Bone marrow (tissue), 2 donors: ENCODE data around the gene RIC8B.

Experiments used
- DNase-seq, 2 donors: peaks; one replicate each; lab custom pipeline; 2025; lab: John Stamatoyannopoulos, UW

The RIC8B gene

DNA sequence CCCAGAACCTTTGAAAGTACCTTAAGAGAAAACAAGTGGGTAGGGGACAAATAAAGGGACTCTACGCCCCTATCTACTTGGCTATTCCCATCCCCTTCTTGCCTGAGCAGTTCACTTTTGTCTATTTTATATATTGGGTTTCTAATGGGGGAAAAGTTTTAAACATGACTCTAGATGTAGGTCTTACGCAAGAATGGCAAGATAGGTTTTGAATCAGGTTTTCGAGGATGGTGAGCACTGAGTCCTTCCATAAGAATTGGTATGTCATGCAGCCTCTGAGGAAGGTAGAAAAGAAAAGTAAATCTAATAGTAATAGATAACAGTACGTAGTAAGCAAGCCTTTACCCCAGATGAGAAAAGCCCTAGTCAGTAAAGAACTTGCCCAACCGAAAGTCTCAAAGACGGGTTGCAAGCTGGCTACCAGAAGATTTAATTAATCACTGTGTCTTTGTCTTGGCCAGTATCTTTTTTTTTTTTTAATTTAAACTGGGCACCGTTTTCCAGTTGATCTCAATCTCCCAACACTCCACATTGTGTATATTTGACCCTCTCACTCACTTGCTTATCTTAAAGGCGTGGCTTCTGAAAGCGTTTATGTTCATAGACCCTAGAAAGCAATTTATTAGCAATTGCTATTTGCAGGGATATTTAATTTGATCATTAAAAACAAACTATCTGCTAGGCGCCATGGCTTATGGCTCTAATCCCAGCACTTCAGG lies 94.7 kb downstream of the RIC8B start:
- no peak for DNase-seq

DNA sequence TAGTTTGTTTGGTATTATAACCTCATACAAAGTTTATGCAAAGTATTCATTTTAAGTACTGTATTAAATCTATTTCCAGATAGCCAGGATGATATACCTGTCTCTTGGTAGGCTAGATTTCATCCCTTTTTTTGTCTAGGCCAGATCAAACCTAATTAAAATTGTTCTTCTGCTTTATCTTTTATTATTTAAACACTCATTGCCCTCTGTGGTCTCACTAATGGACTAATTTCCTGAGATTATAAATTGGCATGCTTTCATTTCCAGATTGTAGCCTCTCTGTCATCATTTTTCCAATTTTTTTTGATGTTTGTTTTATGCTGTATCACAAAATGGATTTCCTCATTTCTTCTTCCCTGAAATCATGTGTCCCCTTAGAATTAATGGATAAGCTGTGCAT lies 95.6 kb downstream of the RIC8B start:
- no peak for DNase-seq

DNA sequence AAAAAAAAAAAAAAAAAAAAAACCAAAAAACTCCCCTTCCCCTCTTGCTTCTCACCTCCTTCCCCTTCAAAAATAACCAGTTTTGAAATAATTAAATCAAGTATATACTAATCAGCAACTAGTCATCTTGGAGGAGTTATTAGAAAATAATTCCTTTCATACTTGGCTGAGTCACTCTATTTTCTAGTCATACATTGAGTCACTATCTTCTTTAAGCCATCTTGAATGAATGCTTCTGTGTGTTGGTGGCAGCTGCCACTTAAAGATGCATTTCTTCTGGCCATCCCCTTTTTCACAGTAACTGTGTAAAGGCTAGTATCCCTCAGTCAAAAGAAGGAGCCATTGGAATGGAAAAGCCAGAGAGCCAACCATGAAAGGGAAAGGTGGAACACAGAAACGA lies 97.0 kb downstream of the RIC8B start:
- DNase-seq, result no peak

DNA sequence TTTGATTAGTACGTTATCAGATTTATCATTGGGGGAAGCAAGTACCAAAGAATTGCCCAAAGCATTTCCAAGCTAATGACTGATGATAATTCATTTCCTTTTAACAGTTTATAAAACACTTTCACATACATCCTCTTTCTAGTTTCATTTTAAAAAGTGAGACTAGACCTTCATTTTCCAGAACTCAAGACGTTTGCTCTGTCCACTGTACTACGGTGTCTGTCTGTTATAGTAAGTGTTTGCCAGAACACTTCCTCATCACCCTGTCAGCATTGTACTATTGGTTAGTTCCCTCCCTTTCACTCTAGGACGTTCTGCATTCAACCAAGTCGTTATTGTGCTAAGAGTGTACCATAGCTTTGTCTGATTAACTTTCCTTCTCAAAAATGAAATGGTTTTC lies 99.5 kb downstream of the RIC8B start:
- no peak for DNase-seq

DNA sequence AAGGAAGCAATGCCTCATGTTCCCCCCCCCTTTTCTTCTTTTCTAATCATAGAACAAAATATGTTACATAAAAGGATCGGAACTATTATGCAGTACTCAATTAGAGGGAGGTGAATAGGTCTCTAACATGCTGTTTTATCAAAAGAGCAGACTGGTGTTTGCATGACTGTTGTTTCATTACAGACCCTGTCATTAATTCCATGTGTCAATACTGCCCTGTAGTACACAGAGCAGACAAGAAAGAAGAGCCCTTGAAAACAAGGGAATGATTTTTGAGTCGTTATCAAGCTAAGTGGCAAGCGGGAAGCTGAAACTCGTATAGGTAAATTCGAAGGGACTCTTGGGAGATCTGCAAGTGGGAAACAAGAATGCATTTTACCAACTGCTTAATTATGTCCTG lies 104.3 kb downstream of the RIC8B start:
- no peak for DNase-seq

DNA sequence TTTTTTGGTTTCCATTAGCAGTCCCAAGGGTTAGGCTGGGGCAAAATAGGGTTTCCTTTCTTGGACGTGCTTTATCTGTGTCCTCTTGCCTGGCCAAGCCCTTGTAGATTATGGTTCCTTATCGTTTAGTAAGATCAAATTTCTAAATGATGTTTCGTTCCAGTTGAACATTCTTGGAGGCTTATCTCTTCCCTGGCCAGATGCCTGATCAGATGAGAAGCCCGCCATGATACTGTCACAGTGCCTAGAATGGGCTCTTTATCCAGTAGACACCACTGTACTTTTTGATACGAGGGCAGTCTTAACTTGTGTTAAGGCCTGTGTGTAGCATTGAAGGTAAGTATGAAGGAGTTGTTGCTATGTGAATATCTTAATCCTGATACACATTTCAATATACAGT lies 105.1 kb downstream of the RIC8B start:
- no peak for DNase-seq

DNA sequence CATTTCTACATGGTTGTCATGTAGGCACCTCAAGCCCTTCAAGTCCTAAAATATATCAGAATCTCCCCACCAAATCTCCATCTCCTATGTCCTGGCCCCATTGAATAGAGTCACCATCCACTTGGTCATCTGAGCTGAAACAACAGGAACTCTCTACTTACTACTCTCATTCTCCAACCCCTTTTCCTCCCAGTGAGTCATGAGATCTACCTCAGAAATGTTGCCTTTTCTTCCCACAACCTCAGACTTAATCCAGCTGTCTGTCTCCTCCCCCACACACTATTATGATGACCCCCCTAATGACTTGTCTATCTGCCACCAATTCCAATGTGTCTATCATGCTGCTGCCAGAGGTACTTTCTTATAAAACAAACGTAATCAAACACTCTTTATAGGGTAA lies 108.9 kb downstream of the RIC8B start:
- no peak for DNase-seq

DNA sequence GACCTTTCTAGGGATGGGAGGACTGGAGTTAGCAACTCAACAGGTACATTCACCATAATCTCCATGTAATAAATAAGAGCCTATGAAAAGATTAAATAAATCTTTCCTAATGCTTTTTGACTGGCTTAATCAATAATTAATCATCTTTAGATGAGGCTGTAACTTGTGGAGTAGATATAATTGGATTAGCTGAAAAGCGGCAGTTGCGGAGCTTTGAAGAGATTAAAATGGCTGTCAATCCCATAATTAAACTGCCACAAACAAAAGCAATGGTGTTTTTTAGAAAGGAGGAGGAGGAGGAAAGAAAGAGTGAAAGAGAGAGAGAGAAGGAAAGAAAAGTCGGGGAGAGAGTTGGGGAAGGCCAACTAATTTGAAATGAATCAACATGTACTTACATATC lies 110.5 kb downstream of the RIC8B start:
- DNase-seq, result no peak

DNA sequence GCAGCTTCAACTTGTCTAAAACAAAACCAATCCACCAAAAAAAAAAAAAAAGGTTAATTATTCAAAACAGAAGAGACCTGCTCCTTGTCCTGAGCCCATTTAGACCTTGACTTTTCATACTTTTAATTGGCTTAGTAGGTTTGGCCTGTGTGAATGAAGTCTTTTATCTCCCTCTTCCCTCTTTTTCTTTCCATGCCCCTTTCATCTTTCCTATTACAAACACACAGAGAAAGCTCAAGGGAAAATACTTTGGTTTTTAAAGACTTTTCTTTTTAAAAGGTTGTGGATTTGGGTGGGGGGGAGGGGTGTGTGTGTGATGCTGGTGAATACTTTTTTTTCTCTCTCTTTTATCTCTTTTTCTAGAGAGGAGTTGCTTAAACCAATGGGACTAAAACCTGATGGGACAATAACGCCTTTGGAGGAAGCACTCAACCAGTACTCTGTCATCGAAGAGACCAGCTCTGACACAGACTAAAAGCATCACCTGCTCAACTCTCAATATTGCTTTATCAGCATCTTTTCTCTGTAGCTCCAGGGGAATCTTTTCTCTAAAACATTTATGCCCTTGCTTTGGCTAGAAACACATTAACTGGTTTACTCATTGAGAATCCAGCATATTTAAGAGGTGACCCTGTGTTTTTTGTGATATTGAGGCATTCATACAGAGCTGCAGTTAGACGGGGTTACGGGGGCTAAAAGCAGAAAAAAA lies 111.2 kb downstream of the RIC8B start:
- no peak for DNase-seq

DNA sequence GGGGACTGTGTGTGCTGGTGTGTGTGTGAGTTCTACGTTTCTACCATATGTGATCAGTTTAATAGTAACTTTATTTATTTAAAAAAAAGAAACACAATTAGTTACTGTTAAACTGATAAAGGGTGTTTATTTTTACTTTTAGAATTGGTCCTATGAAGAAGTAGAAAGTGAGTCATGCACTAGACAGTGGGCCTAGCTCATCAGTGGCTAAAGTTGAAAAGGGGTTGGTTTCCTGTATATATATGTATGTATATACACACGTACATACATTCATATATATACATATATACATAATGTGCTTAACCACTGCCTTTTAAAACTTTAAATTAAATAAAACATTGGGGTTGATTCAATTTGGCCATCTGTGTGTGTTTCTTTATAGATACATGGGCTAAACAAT lies 112.5 kb downstream of the RIC8B start:
- DNase-seq, result no peak

DNA sequence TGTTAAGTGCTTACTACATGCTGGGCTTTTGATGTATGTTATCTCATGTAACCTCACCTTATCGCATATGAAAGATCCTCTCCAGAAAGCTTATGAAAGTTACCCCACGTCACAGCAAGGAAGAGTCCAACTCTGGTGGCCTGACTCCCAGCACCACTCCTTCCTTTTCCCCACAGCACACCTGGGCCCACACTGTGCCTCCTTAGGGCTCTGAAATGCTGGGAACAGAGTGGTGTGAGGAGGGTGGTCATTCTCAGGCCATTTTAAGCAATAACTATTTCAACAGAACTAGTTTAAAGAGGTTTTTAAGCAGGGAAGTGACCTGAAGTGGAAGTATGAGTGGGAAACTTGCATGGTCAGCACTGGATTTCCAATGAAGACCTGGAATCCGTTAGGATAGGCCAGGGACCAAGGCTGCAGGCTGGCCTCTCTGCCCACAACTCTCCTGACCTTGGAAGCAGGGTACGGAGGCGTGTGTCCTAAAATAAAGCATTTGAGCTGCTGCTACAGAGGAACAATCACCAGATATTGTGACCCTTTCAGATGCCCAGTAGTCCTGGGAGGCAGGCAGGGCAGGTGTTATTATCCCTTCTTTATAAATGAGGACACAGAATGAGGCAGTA lies 114.0 kb downstream of the RIC8B start:
- DNase-seq, result no peak

DNA sequence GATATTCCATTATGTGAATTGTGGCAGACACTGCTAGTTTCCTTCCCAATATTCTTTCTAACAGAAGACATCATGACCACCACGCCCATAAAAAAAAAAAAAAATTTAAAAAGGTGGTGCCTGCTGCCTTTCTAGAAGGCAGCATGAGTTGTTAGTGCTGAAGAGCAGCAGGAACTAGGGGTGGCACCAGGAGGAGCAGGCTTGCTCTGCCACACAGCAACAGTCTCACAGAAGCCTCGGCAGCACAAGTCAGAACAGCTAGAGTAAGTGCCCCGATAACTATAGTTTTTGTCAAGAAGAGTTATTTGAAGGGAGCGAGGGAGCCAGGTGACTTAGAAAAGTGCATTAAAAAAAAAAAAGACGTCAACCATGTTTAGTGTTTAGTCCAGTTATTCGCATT lies 114.8 kb downstream of the RIC8B start:
- DNase-seq, result no peak

DNA sequence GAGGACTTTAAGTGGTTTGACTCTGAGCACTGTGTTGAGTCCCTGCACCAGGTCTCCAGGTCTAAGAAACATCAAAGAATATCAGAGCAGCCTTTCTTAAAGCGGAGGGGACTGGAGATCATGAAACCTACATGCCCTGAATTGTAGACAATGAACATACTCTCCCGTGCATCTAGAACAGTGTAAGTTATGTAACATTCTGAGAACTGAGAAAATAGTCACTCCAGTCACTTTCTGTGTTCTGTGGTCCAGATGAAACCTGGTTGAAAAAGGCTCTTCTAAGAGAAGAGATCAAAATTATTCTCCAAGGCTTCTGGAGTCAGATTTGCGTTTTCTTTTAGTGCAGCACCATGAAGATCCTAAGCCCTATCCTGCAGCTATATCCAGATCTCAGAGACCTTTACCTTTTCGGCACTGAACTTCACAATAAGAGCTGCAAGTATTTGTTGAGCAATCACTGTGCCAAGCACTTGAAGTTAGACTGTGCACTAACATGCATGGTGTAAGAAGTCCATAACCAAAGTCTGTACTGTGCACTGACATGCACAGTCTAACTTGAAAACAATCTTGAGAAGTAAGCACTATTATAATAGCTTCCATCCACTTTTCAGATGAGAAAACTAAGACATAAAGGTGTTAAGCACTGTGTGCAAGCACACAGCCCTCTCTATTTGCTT lies 115.6 kb downstream of the RIC8B start:
- DNase-seq, result no peak

DNA sequence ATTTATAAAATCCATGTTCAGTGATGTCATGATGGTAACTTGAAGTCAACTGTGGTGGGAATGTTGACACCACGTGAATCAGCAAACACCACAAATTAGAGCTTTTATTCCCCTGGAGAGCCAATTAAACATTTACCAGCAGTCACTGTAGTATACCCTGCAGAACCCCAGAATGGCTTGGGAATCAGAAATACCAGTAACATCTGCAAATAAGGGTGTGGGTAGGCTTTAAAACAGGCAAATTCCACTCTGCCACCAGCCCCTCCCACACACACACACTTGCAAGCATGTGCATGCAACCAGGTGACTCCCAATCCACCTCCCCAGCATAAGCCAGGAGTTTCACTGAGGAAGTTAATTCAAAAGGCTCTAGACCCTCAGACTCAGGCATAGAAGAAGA lies 117.6 kb downstream of the RIC8B start:
- no peak for DNase-seq

DNA sequence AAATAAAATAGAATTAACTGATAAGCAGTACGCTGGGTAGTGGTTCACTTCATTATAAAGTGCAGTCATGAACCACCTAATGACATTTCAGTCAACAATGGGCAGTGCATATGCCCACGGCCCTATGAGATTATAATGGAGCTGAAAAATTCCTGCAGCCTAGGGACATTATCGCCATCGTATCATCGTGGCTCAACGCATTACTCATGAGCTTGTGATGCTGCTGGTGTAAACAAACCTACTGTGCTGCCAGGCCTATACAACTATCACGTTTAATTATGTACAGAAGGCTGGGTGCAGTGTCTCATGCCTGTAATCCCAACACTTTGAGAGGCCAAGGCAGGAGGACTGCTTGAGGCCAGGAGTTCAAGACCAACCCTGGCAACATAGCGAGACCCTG lies 119.0 kb downstream of the RIC8B start:
- no peak for DNase-seq

DNA sequence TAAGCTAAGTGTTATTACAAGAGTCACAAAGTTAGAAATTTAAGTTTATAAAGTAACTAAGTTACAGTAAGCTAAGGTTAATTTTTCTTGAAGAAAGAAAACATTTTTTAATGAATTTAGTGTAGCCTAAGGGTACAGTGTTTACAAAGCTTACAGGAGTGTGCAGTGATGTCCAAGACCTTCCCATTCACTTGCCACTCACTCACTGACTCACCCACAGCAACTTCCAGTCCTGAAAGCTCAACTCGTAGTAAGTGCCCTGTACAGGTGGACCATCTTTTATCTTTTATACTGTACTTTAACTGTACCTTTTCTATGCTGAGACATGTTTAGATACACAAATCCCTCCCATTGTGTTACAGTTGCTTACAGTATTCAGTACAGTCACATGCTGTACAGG lies 120.3 kb downstream of the RIC8B start:
- no peak for DNase-seq

DNA sequence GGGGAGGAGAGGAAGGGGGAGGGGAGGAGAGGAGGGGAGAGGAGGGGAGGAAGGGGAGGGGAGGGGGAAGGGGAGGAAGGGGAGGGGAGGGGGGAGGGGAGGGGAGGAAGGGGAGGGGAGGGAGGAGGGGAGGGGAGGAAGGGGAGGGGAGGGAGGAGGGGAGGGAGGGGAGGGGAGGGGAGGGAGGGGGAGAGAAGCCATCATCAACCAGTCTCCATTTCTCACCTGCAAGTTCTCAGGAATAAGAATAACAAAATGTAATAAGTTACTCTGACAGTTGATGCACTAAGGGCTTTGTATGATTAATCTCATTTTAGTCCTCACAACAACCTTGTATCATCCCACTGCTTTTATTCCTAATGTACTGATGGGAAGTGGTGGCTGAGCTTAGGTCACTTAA lies 122.1 kb downstream of the RIC8B start:
- no peak for DNase-seq

DNA sequence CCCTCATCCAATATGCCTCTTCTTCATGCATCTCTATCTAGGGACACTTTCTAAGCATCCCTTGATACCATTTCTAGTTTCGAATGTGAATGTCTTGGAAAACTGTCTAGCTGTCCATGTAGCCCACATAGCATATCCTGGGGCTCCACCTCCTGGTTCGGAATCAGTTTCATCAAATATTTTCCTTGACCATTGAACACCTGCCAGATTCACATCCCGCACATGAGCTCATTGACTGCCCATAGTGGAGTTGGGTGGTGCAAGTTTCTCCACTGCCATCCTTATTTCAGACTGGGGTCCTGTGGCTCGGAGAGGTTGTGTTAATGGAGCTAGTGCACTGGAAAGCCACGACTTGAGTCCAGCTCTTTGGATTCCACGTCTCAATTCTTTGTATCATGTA lies 122.6 kb downstream of the RIC8B start:
- DNase-seq, result no peak

DNA sequence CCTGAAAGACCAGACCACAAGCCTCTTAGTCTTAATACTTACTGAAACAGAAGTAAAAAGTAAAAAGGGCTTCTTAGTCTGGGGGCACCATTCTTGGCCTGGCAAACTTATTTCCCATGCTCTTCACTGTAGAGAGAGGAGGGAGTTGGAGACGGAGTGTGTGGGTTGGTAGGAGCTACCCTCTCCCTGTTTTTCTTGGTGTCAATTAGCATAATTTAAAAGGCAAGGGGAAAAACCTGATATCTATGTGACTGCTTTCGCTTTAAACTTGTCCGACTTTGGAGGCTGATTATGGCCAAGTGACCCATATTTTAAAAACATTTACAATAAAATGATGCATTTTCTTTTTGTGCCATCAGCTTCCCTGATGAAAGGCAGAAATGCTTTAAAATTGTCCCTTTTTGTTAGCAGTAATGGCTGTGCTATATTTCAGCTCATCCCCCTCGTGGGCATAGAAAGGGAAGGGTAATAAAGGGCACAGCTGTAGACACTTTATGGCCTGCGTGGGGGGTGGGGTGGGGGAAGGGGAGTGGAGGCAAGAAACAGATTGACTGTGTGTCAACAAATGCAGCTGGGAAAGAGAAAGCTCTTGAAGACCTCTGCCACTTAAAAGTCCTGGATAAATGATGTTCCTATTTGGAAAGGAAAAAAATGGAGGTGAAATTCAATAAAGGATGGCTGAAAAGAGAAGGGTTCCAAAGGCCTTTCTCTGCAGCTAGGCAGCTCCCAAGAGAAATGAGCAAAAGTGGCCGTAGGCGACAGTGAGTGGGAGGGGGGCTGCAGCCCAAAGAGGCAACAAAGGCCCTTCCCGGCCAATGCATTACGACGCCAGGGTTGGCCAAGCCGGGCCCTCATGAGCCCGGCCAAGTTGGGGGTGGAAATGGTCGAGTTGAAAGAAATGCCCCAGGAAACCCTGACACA lies 123.8 kb downstream of the RIC8B start:
- no peak for DNase-seq

DNA sequence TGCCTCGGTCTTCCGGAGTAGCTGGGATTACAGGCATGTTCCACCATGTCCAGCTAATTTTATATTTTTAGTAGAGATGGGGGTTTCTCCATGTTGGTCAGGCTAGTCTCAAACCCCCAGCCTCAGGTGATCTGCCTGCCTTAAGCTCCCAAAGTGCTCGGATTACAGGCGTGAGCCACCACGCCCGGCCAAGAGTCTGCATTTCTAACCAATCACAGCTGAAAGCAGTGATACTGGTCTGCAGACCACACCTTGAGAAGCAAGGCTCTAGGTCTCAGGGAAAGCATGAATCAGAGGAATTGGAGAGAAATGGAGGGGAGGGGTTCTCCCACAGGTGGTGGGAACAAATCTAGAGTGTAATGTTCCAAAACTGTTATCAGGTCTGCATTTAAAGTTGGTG lies 126.1 kb downstream of the RIC8B start:
- DNase-seq, result no peak

DNA sequence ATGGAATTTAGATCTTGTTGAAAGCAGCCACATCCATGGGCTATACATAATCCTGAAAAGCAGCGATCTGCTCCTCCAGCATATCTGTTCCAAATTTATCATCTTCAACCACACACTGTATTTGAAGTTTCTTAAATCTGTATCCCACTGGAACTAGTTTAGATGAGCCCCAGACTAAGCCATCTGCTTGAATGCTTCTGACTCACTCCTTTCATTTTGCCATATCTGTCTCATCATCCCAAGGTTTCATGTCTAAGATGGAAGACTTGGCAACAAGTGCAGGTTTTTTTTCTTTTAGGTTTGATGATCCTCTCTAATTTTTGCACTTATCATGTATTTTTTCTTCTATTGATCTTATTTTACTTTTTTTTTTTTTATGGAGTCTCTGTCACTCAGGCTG lies 126.8 kb downstream of the RIC8B start:
- DNase-seq, result no peak

DNA sequence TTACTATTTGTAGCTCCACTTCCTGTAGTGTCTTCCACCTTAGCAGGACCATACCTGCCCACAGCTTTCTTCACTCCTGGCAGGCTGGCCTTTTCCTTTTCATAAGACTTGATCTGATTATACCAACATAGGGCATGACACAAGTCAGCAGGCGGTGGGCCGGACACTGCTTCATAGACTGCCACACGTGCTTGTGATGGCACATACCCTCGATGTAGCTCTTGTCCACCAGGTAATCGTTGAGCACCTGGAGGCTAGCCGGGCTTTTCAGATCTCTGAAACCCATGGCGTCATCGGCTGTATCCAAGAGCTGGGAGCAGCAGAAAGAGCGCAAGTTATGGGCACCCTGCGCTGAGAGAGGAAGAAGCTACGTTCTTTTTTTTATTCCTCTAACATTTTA lies 127.6 kb downstream of the RIC8B start:
- DNase-seq, result no peak
